ENCODE data around the gene ITGA3. TPM values are rescaled to one million over a fixed set of nuclear protein-coding genes. Genes with fewer than 3 reads are reported as not detected.

Gene ITGA3
- total and polyA plus RNA-seq, 2 of the 13 experiments (the other 11 are each of a cell fraction or from before 2014, with no cell fraction given): 0.48 to 0.69 TPM

- TF ChIP-seq CEBPB (IDR thresholded peaks at IDR 0.05; ENCODE audit: borderline replicate concordance, low read depth, low read length): no peak
- TF ChIP-seq NRL (CRISPR knock-in tag; IDR thresholded peaks at IDR 0.05; ENCODE audit: borderline replicate concordance): no peak
- no peak for TF ChIP-seq ZNF468 (CRISPR knock-in tag; IDR thresholded peaks at IDR 0.05)
- no peak for TF ChIP-seq TFDP2 (CRISPR knock-in tag; IDR thresholded peaks at IDR 0.05)
- TF ChIP-seq STAG1 (CRISPR knock-in tag; IDR thresholded peaks at IDR 0.05): peak; percentile 32
- TF ChIP-seq HMGXB4 (CRISPR knock-in tag; IDR thresholded peaks at IDR 0.05; ENCODE audit: borderline replicate concordance in 1 of 2, low read depth in 1 of 2): peak; percentile 60 to 72; a peak in 3 of 4 replicates
- peak; percentile 81; the same call in 1 of the 2 replicates for TF ChIP-seq ZNF333 (CRISPR knock-in tag; IDR thresholded peaks at IDR 0.05; ENCODE audit: borderline replicate concordance)
- no peak for TF ChIP-seq ZFP36 (IDR thresholded peaks at IDR 0.05; ENCODE audit: borderline replicate concordance, low read depth, low read length, partially characterized antibody)
- no peak for TF ChIP-seq ISL2 (CRISPR knock-in tag; IDR thresholded peaks at IDR 0.05)
- peak; percentile 37; the same call in 1 of the 2 replicates for TF ChIP-seq RAD21 (CRISPR knock-in tag; IDR thresholded peaks at IDR 0.05)
- TF ChIP-seq MTF1 (CRISPR knock-in tag; IDR thresholded peaks at IDR 0.05): no peak
- TF ChIP-seq ZNF770 (CRISPR knock-in tag; IDR thresholded peaks at IDR 0.05): peak; percentile 69; the same call in 1 of the 2 replicates
- TF ChIP-seq TSC22D2 (CRISPR knock-in tag; IDR thresholded peaks at IDR 0.05; ENCODE audit: borderline replicate concordance): no peak
- peak; percentile 81; the same call in 1 of the 2 replicates for TF ChIP-seq EZH2 (conservative IDR thresholded peaks at IDR 0.05; ENCODE audit: low read depth, low read length)
- peak; percentile 19 for TF ChIP-seq YY1 (IDR thresholded peaks at IDR 0.05; ENCODE audit: insufficient read depth, insufficient replicate concordance, low read depth, low read length)
- peak; percentile 36; the same call in 1 of the 2 replicates for TF ChIP-seq SALL1 (CRISPR knock-in tag; IDR thresholded peaks at IDR 0.05)
- TF ChIP-seq ZNF800 (CRISPR knock-in tag; IDR thresholded peaks at IDR 0.05): peak; percentile 98
- TF ChIP-seq, protein P1, sequence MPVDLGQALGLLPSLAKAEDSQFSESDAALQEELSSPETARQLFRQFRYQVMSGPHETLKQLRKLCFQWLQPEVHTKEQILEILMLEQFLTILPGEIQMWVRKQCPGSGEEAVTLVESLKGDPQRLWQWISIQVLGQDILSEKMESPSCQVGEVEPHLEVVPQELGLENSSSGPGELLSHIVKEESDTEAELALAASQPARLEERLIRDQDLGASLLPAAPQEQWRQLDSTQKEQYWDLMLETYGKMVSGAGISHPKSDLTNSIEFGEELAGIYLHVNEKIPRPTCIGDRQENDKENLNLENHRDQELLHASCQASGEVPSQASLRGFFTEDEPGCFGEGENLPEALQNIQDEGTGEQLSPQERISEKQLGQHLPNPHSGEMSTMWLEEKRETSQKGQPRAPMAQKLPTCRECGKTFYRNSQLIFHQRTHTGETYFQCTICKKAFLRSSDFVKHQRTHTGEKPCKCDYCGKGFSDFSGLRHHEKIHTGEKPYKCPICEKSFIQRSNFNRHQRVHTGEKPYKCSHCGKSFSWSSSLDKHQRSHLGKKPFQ (CRISPR knock-in tag; IDR thresholded peaks at IDR 0.05; ENCODE audit: insufficient replicate concordance): no peak
- 0 out of 2 replicates have a peak, but pooled peaks have one; percentile 23 for TF ChIP-seq ZNF329 (CRISPR knock-in tag; IDR thresholded peaks at IDR 0.05; ENCODE audit: low read depth)
Measured at GRCh38 chr17:50056217-50056960, 479 bp downstream of the ITGA3 start (continued).
